LNCAP (cell line): ENCODE measurements around the gene ZNF428.

ENCODE experiments used
- CTCF ChIP-seq: fragments of 450-650 bp; IDR thresholded peaks from 2 replicates; pipeline ENCODE4 v1.5.1; 2017; ENCODE audit warnings: mild to moderate bottlenecking

ZNF428 gene

GRCh38 chr19:43560687-43561086, 58.7 kb downstream of the ZNF428 start:
- TF ChIP-seq CTCF: no peak
